ENCODE data around the gene STH.
A peak's percentile ranks its signal among the peaks of the same experiment; 100 is the strongest.
"Not testable (repeated sequence)": the region's sequence is repeated elsewhere in the genome, so short reads cannot be mapped to it uniquely, and the experiment has no call there.

STH gene

DNA sequence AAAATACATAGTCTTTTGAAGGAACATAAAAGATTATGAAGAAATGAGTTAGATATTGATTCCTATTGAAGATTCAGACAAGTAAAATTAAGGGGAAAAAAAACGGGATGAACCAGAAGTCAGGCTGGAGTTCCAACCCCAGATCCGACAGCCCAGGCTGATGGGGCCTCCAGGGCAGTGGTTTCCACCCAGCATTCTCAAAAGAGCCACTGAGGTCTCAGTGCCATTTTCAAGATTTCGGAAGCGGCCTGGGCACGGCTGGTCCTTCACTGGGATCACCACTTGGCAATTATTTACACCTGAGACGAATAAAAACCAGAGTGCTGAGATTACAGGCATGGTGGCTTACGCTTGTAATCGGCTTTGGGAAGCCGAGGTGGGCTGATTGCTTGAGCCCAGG, 9.5 kb downstream of the STH start:
- DNase-seq, result no peak

DNA sequence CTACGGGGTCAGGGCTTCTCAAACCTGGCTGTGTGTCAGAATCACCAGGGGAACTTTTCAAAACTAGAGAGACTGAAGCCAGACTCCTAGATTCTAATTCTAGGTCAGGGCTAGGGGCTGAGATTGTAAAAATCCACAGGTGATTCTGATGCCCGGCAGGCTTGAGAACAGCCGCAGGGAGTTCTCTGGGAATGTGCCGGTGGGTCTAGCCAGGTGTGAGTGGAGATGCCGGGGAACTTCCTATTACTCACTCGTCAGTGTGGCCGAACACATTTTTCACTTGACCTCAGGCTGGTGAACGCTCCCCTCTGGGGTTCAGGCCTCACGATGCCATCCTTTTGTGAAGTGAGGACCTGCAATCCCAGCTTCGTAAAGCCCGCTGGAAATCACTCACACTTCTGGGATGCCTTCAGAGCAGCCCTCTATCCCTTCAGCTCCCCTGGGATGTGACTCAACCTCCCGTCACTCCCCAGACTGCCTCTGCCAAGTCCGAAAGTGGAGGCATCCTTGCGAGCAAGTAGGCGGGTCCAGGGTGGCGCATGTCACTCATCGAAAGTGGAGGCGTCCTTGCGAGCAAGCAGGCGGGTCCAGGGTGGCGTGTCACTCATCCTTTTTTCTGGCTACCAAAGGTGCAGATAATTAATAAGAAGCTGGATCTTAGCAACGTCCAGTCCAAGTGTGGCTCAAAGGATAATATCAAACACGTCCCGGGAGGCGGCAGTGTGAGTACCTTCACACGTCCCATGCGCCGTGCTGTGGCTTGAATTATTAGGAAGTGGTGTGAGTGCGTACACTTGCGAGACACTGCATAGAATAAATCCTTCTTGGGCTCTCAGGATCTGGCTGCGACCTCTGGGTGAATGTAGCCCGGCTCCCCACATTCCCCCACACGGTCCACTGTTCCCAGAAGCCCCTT, 10.9 kb downstream of the STH start:
- no peak for DNase-seq

DNA sequence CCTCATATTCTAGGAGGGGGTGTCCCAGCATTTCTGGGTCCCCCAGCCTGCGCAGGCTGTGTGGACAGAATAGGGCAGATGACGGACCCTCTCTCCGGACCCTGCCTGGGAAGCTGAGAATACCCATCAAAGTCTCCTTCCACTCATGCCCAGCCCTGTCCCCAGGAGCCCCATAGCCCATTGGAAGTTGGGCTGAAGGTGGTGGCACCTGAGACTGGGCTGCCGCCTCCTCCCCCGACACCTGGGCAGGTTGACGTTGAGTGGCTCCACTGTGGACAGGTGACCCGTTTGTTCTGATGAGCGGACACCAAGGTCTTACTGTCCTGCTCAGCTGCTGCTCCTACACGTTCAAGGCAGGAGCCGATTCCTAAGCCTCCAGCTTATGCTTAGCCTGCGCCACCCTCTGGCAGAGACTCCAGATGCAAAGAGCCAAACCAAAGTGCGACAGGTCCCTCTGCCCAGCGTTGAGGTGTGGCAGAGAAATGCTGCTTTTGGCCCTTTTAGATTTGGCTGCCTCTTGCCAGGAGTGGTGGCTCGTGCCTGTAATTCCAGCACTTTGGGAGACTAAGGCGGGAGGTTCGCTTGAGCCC, 11.6 kb downstream of the STH start:
- no peak for DNase-seq

DNA sequence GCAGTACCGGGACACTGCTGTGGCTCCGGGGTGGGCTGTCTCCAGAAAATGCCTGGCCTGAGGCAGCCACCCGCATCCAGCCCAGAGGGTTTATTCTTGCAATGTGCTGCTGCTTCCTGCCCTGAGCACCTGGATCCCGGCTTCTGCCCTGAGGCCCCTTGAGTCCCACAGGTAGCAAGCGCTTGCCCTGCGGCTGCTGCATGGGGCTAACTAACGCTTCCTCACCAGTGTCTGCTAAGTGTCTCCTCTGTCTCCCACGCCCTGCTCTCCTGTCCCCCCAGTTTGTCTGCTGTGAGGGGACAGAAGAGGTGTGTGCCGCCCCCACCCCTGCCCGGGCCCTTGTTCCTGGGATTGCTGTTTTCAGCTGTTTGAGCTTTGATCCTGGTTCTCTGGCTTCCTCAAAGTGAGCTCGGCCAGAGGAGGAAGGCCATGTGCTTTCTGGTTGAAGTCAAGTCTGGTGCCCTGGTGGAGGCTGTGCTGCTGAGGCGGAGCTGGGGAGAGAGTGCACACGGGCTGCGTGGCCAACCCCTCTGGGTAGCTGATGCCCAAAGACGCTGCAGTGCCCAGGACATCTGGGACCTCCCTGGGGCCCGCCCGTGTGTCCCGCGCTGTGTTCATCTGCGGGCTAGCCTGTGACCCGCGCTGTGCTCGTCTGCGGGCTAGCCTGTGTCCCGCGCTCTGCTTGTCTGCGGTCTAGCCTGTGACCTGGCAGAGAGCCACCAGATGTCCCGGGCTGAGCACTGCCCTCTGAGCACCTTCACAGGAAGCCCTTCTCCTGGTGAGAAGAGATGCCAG, 12.9 kb downstream of the STH start:
- DNase-seq, result no peak

DNA sequence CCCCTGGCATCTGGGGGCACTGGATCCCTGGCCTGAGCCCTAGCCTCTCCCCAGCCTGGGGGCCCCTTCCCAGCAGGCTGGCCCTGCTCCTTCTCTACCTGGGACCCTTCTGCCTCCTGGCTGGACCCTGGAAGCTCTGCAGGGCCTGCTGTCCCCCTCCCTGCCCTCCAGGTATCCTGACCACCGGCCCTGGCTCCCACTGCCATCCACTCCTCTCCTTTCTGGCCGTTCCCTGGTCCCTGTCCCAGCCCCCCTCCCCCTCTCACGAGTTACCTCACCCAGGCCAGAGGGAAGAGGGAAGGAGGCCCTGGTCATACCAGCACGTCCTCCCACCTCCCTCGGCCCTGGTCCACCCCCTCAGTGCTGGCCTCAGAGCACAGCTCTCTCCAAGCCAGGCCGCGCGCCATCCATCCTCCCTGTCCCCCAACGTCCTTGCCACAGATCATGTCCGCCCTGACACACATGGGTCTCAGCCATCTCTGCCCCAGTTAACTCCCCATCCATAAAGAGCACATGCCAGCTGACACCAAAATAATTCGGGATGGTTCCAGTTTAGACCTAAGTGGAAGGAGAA, 13.5 kb downstream of the STH start:
- no peak for DNase-seq

DNA sequence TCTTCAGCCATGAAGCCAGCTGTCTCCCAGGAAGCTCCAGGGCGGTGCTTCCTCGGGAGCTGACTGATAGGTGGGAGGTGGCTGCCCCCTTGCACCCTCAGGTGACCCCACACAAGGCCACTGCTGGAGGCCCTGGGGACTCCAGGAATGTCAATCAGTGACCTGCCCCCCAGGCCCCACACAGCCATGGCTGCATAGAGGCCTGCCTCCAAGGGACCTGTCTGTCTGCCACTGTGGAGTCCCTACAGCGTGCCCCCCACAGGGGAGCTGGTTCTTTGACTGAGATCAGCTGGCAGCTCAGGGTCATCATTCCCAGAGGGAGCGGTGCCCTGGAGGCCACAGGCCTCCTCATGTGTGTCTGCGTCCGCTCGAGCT, 14.1 kb downstream of the STH start:
- no peak for DNase-seq

DNA sequence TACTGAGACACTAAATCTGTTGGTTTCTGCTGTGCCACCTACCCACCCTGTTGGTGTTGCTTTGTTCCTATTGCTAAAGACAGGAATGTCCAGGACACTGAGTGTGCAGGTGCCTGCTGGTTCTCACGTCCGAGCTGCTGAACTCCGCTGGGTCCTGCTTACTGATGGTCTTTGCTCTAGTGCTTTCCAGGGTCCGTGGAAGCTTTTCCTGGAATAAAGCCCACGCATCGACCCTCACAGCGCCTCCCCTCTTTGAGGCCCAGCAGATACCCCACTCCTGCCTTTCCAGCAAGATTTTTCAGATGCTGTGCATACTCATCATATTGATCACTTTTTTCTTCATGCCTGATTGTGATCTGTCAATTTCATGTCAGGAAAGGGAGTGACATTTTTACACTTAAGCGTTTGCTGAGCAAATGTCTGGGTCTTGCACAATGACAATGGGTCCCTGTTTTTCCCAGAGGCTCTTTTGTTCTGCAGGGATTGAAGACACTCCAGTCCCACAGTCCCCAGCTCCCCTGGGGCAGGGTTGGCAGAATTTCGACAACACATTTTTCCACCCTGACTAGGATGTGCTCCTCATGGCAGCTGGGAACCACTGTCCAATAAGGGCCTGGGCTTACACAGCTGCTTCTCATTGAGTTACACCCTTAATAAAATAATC, 14.6 kb downstream of the STH start:
- DNase-seq, result no peak

DNA sequence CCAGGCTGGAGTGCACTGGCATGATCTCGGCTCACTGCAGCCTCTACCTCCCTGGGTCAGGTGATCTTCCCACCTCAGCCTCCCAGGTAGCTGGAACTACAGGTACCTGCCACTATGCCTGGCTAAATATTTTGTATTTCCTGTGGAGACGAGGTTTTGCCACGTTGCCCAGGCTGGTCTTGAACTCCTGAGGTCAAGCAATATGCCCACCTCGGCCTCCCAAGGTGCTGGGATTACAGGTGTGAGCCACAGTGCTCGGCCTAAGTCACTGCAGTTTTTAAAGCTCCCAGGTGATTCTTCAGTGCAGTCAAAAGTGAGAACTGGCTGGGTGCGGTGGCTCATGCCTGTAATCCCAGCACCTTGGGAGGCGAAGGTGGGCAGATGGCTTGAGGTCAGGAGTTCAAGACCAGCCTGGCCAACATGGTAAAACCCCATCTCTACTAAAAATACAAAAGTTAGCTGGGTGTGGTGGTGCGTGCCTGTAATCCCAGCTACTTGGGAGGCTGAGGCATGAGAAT, 20.4 kb downstream of the STH start:
- not testable (repeated sequence) for DNase-seq

DNA sequence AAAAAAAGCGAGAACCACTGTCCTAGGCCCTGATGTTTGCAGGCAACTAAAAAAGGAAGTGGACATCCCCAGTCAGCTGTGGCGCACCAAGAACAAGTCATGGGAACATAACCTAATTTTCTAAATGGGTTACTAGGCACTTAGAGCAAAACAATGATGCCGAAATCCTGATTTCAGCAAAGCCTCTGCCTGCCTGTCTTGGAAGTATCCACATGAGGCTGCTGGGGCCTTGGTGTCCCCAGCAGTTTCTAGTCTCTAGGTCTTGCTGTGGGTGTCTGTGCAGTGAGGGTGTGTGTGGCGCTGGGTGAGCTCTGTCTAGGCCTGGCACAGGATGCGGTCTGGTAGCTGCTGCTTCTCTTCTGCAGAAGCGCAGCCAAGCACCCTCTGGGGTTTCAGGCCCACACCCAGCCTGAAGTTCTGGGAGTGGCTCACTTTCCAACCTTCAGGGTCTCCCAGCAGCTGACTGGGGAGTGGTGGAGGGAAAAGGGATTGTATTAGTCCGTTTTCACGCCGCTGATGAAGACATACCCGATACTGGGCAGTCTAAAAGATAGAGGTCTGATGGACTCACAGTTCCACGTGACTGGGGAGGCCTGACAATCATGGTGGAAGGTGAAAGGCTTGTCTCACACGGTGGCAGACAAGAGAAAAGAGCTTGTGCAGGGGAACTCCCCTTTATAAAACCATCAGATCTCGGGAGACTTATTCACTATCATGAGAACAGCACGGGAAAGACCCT, 21.1 kb downstream of the STH start:
- peak; percentile 22 for DNase-seq

DNA sequence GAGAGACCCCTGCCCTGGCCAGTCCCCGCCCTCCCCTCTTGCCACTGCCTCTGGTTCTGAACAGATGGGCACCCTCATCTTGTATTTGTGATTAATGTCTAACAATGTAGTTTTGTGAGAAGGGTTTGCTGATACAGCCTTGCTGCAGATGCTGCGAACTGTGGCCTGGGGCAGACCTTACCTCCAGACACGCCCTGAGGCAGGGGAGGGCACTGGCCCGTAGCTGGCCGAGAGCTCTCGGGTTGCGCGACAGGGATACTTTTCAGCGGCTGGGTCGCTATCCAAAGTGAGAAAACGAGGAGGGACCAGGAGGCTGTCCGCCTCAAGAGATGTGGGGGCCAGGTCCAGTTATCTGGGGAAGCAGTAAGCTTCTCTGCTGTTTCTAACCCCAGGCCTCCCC, 21.9 kb downstream of the STH start:
- no peak for DNase-seq

DNA sequence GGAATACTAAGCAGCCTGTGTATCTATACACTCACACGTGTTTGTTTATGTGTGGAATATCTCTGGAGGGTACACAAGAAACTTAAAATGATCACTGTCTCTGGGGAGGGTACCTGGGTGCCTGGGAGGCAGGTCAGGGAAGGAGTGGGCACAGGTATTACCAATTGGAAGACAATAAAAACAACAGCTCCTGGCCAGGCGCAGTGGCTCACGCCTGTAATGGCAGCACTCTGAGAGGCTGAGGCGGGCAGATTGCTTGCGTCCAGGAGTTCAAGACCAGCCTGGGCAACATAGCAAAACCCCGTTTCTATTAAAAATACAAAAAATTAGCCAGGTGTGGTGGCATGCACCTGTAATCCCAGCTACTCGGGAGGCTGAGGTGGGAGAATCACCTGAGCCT, 24.3 kb downstream of the STH start:
- DNase-seq, result not testable (repeated sequence)

DNA sequence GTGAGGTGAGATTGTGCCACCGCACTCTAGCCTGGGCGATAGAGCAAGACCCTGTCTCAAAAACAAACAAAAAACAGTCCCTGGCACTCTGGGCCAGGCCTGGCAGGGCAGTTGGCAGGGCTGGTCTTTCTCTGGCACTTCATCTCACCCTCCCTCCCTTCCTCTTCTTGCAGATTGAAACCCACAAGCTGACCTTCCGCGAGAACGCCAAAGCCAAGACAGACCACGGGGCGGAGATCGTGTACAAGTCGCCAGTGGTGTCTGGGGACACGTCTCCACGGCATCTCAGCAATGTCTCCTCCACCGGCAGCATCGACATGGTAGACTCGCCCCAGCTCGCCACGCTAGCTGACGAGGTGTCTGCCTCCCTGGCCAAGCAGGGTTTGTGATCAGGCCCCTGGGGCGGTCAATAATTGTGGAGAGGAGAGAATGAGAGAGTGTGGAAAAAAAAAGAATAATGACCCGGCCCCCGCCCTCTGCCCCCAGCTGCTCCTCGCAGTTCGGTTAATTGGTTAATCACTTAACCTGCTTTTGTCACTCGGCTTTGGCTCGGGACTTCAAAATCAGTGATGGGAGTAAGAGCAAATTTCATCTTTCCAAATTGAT, 24.8 kb downstream of the STH start:
- no peak for DNase-seq

DNA sequence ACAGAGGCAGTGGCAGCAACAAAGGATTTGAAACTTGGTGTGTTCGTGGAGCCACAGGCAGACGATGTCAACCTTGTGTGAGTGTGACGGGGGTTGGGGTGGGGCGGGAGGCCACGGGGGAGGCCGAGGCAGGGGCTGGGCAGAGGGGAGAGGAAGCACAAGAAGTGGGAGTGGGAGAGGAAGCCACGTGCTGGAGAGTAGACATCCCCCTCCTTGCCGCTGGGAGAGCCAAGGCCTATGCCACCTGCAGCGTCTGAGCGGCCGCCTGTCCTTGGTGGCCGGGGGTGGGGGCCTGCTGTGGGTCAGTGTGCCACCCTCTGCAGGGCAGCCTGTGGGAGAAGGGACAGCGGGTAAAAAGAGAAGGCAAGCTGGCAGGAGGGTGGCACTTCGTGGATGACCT, 25.5 kb downstream of the STH start:
- DNase-seq, result no peak

DNA sequence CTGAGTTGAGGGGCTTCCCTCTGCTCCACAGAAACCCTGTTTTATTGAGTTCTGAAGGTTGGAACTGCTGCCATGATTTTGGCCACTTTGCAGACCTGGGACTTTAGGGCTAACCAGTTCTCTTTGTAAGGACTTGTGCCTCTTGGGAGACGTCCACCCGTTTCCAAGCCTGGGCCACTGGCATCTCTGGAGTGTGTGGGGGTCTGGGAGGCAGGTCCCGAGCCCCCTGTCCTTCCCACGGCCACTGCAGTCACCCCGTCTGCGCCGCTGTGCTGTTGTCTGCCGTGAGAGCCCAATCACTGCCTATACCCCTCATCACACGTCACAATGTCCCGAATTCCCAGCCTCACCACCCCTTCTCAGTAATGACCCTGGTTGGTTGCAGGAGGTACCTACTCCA, 26.0 kb downstream of the STH start:
- DNase-seq, result no peak

DNA sequence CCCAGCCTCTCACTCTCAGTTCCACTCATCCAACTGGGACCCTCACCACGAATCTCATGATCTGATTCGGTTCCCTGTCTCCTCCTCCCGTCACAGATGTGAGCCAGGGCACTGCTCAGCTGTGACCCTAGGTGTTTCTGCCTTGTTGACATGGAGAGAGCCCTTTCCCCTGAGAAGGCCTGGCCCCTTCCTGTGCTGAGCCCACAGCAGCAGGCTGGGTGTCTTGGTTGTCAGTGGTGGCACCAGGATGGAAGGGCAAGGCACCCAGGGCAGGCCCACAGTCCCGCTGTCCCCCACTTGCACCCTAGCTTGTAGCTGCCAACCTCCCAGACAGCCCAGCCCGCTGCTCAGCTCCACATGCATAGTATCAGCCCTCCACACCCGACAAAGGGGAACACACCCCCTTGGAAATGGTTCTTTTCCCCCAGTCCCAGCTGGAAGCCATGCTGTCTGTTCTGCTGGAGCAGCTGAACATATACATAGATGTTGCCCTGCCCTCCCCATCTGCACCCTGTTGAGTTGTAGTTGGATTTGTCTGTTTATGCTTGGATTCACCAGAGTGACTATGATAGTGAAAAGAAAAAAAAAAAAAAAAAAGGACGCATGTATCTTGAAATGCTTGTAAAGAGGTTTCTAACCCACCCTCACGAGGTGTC, 26.6 kb downstream of the STH start:
- no peak for DNase-seq

DNA sequence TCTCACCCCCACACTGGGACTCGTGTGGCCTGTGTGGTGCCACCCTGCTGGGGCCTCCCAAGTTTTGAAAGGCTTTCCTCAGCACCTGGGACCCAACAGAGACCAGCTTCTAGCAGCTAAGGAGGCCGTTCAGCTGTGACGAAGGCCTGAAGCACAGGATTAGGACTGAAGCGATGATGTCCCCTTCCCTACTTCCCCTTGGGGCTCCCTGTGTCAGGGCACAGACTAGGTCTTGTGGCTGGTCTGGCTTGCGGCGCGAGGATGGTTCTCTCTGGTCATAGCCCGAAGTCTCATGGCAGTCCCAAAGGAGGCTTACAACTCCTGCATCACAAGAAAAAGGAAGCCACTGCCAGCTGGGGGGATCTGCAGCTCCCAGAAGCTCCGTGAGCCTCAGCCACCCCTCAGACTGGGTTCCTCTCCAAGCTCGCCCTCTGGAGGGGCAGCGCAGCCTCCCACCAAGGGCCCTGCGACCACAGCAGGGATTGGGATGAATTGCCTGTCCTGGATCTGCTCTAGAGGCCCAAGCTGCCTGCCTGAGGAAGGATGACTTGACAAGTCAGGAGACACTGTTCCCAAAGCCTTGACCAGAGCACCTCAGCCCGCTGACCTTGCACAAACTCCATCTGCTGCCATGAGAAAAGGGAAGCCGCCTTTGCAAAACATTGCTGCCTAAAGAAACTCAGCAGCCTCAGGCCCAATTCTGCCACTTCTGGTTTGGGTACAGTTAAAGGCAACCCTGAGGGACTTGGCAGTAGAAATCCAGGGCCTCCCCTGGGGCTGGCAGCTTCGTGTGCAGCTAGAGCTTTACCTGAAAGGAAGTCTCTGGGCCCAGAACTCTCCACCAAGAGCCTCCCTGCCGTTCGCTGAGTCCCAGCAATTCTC, 27.4 kb downstream of the STH start:
- DNase-seq, result no peak

DNA sequence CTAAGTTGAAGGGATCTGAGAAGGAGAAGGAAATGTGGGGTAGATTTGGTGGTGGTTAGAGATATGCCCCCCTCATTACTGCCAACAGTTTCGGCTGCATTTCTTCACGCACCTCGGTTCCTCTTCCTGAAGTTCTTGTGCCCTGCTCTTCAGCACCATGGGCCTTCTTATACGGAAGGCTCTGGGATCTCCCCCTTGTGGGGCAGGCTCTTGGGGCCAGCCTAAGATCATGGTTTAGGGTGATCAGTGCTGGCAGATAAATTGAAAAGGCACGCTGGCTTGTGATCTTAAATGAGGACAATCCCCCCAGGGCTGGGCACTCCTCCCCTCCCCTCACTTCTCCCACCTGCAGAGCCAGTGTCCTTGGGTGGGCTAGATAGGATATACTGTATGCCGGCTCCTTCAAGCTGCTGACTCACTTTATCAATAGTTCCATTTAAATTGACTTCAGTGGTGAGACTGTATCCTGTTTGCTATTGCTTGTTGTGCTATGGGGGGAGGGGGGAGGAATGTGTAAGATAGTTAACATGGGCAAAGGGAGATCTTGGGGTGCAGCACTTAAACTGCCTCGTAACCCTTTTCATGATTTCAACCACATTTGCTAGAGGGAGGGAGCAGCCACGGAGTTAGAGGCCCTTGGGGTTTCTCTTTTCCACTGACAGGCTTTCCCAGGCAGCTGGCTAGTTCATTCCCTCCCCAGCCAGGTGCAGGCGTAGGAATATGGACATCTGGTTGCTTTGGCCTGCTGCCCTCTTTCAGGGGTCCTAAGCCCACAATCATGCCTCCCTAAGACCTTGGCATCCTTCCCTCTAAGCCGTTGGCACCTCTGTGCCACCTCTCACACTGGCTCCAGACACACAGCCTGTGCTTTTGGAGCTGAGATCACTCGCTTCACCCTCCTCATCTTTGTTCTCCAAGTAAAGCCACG, 28.3 kb downstream of the STH start:
- no peak for DNase-seq

DNA sequence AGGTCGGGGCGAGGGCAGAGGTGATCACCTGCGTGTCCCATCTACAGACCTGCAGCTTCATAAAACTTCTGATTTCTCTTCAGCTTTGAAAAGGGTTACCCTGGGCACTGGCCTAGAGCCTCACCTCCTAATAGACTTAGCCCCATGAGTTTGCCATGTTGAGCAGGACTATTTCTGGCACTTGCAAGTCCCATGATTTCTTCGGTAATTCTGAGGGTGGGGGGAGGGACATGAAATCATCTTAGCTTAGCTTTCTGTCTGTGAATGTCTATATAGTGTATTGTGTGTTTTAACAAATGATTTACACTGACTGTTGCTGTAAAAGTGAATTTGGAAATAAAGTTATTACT, 28.9 kb downstream of the STH start:
- no peak for DNase-seq

DNA sequence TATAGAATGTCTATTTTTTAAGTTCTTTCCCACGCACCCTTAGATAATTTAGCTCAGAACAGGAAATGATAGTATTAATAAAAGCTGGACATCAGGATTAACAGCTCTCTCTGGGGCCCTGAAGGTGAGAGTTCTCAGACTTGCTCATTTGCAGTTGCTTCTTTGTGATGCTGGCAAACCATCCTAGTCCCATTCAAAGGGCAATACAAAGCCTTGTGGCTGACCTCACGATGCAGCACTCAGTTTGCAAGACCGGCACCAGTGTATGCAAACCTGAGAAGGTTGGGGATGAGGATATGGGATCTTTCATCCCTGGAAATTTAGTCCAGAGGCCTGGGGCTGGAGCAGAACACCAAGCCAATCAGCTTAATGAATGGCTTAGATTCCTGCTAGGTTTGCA, 29.3 kb downstream of the STH start:
- no peak for DNase-seq
